T-helper 2 cell treated with Interferon-gamma antibody and Interleukin-4, amounts not matched to agents 5 μg/mL and 100 μg/mL, for 36 hours (primary cell): ENCODE results near the gene AMBN.

ENCODE experiments used
- DNase-seq: peaks from one replicate; pipeline ENCODE4 v3.0.0; 2021; ENCODE audit warnings: low spot score
- H3K27ac Mint-ChIP-seq: one replicate; pipeline ENCODE4 v1.8.0; 2021; ENCODE audit warnings: mild to moderate bottlenecking, mixed read lengths
- H3K27me3 Mint-ChIP-seq: one replicate; pipeline ENCODE4 v1.8.0; 2021; ENCODE audit warnings: low read depth, mixed read lengths
- H3K36me3 Mint-ChIP-seq: one replicate; pipeline ENCODE4 v1.8.0; 2021; ENCODE audit warnings: low read depth, mixed read lengths
- H3K4me1 Mint-ChIP-seq: one replicate; pipeline ENCODE4 v1.8.0; 2021; ENCODE audit warnings: low read depth, mixed read lengths
- H3K4me3 Mint-ChIP-seq: one replicate; pipeline ENCODE4 v1.8.0; 2022; ENCODE audit warnings: mild to moderate bottlenecking, moderate library complexity, mixed read lengths
- H3K9me3 Mint-ChIP-seq: one replicate; pipeline ENCODE4 v1.8.0; 2021; ENCODE audit warnings: mixed read lengths

The AMBN gene, protein sequence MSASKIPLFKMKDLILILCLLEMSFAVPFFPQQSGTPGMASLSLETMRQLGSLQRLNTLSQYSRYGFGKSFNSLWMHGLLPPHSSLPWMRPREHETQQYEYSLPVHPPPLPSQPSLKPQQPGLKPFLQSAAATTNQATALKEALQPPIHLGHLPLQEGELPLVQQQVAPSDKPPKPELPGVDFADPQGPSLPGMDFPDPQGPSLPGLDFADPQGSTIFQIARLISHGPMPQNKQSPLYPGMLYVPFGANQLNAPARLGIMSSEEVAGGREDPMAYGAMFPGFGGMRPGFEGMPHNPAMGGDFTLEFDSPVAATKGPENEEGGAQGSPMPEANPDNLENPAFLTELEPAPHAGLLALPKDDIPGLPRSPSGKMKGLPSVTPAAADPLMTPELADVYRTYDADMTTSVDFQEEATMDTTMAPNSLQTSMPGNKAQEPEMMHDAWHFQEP

DNA sequence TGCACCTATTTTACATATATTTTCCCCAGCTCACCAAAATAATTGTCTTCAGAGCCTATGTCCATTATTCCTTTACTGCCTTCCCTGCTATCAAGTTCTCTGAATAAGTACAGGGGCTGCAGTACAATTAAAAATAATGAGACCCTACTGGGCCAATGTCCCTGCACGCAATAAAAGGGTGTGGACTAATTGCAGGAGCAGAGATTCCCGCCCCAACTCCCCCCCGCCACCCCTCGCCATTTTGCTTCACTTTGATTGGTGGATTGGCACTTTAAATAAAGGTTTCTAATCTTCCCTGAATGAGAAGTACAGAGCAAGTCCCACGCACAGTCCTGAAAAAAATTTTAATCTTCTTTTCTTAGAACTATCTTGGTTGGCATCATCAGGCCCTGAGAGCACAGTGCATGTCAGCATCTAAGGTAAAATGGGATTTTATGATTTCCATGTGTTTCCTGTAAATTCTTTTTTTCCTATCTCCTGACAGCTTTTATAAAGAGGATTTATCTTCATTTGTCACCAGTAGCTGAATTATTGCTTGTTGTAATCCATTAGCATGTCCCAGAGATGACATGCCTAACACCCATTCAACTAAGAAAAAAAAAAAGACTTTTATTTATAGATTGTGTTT, at the start of gene AMBN:
Gene AMBN, plus strand, starts transcription at position 302 of the 628 bp plus-strand sequence. Its CDS starts 103 bp downstream, at position 405.
- no peak within 1 kb of the TSS for H3K27ac Mint-ChIP-seq
- no peaks in the 10 kb centered on the region for H3K27me3 Mint-ChIP-seq
- no peaks in the 10 kb centered on the region for H3K9me3 Mint-ChIP-seq
- no peaks in the 10 kb centered on the region for H3K4me1 Mint-ChIP-seq
- no peaks in the 10 kb centered on the region for H3K36me3 Mint-ChIP-seq
- no peak within 1 kb of the TSS for H3K4me3 Mint-ChIP-seq
- no peak for DNase-seq

DNA sequence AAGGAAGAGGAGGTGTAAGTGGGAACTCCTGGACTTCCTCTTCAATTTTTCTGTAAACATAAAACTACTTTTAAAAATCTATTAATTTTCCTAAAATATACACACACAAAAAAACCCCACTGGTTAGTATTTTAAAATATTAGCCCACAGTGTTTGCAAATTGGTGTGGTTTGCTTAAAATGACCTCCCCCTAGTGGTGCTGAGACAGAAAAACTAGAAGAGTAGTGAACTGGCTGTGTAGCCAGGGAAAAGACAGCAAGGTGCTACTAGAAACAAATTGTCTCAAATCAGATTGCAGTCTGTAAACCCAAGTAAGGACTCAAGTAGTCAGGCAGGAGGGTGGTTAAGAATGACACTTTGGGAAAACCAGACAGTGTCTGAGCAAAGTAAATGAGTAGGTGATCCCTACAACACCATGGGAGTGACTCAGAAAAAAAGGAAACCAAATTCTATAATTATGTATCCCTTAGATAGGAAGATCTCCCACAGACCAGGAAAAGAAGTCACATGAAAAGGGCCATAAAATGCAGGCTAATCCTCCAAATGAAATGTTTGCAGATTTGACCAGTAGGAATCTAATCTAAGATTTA, 47.7 kb upstream of the AMBN start:
- Mint-ChIP-seq H3K27ac (no peak overlapping the region), H3K27me3 (peaks cover 2% of the 10 kb centered on the region), H3K9me3 (no peaks in the 10 kb centered on the region), H3K4me1 (no peaks in the 10 kb centered on the region), H3K4me3 (no peak overlapping the region), H3K36me3 (no peaks in the 10 kb centered on the region)
- no peak for DNase-seq

DNA sequence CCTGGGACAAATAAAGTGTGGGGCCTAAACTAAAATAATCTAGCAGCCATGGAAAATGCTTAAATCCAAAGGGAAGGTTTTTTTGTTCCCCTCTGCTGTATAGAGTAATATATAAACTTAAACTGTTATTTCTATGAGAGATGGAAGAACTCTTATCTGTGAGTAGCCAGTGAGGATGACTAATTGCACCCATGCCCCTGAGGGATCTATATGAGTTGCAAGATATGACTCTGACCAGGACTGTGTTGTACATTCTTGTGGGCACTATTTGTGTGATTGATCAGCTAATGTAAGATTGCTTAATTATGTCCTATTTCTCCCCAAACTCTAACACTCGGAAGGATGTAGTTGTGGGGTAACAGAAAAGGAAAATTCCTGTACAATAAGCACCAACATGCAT, 35.2 kb upstream of the AMBN start:
- peaks cover 4% of the 10 kb centered on the region for H3K4me1 Mint-ChIP-seq
- H3K4me3 Mint-ChIP-seq, result no peak overlapping the region
- H3K9me3 Mint-ChIP-seq, result no peaks in the 10 kb centered on the region
- no peaks in the 10 kb centered on the region for H3K36me3 Mint-ChIP-seq
- H3K27ac Mint-ChIP-seq, result no peak overlapping the region
- no peaks in the 10 kb centered on the region for H3K27me3 Mint-ChIP-seq
- DNase-seq, result no peak

DNA sequence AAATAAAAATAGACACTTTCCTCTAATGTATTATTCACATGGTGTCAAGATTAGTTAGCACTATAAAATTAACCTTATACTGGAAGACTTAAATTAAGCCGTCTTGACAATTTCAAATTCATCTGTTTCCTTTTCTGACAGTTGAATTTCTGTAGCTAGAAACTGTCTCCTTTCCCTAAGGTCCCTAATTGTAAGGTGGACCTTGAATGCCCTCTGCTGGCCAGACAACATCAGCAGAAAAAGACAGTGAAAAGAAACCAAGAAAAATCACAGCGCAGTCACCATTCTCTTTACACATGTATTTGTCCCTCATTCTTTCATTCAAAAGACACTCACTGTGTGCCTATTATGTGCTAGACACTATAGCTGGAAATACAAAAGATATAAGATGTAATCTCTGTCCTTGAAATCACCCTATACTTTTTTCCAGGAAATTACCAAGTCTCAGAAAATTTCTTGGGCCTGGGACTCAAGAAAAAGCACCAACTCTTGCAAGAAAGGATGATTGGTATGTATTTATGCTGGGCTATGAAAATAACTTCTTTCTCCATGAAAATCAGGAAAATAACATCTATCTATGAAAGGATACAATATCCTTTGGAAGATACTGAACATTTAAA, 32.7 kb upstream of the AMBN start:
- H3K9me3 Mint-ChIP-seq, result no peaks in the 10 kb centered on the region
- H3K27ac Mint-ChIP-seq, result no peak overlapping the region
- H3K36me3 Mint-ChIP-seq, result no peaks in the 10 kb centered on the region
- H3K27me3 Mint-ChIP-seq, result no peaks in the 10 kb centered on the region
- no peak for DNase-seq
- peaks cover 4% of the 10 kb centered on the region for H3K4me1 Mint-ChIP-seq
- H3K4me3 Mint-ChIP-seq, result no peak overlapping the region

DNA sequence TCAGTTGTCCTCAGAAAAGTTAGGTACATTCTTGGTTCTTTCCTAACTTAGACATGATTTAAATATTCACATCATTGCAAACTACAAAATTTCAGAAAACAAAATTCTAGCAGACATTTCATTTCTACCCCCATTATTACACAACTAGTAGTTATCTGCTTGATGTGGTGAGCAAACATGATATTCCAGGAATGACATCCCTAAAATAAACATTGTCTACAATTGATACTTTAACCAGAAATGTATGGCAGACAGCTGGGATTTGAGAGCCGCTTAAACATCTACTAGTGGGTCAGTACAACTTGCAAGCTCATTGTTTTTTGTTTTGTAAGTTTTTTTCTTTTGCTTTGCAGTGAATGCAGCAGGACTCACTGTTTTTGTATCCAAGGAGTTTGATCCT, 32.1 kb upstream of the AMBN start:
- no peak for DNase-seq
- H3K27ac Mint-ChIP-seq, result no peak overlapping the region
- H3K4me1 Mint-ChIP-seq, result peaks cover 4% of the 10 kb centered on the region
- no peak overlapping the region for H3K4me3 Mint-ChIP-seq
- H3K27me3 Mint-ChIP-seq, result no peaks in the 10 kb centered on the region
- no peaks in the 10 kb centered on the region for H3K9me3 Mint-ChIP-seq
- no peaks in the 10 kb centered on the region for H3K36me3 Mint-ChIP-seq

DNA sequence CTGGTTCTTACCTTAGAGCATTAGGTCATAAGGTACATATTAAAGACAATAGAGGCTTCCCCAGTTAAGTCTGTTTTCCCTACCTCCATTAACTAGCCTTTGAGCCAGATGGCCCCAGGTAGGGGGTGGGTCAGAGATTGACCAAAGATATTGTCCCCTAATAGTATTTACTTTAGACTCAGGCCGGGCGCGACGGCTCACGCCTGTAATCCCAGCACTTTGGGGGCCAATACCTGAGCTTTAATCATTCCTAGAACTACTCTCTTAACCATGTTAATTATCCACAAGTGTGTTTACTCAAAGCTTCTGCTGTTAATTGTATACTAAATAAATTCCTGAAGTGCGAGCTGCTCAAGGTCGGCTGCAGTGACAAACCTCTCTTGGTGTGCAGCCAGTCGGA, 28.0 kb upstream of the AMBN start:
- Mint-ChIP-seq H3K36me3 (no peaks in the 10 kb centered on the region), H3K27ac (no peak overlapping the region), H3K4me1 (no peaks in the 10 kb centered on the region), H3K9me3 (no peaks in the 10 kb centered on the region), H3K27me3 (no peaks in the 10 kb centered on the region), H3K4me3 (no peak overlapping the region)
- DNase-seq, result no peak

DNA sequence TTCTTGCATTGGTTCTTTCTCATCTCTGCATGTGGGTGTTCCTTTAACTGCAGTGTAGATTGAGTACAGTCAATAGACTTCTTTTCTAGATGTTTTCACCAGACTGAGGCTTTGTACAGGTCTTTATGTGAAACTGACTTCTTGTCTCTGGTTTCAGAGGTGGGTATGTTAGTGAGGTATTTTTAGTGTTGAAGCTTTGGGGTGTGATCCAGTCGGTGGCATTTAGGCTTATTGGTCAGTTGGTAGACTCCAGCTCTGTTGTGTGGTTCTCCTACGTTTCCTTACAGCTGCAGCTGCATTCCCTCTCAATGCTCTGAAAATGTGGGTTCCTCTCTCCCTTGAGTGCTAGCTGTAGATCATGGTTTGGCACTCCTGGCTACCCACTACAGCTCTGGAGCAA, 21.3 kb upstream of the AMBN start:
- Mint-ChIP-seq H3K9me3 (no peaks in the 10 kb centered on the region), H3K4me1 (no peaks in the 10 kb centered on the region), H3K36me3 (no peaks in the 10 kb centered on the region), H3K4me3 (no peak overlapping the region), H3K27me3 (no peaks in the 10 kb centered on the region), H3K27ac (no peak overlapping the region)
- no peak for DNase-seq

DNA sequence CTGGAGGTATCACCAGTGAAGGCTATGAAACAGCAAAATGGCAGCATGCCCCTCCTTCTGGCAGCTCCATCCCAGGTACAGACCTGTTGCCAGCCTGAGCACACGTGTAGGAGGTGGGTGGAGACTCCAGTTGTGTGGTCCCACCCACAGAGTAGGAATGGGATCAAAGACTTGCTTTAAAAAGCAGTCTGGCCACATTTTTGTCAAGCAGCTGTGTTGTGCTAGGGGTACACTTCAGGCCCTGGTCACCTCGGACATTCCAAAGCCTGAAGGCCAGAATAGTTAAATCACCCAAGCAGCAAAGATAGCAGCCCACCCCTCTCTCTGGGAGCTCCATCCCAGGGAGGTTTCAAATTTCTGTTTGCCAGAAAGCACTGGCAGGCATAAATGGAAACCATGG, 20.3 kb upstream of the AMBN start:
- Mint-ChIP-seq H3K4me1 (no peaks in the 10 kb centered on the region), H3K36me3 (no peaks in the 10 kb centered on the region), H3K27me3 (no peaks in the 10 kb centered on the region), H3K4me3 (no peak overlapping the region), H3K9me3 (no peaks in the 10 kb centered on the region), H3K27ac (no peak overlapping the region)
- DNase-seq, result no peak

DNA sequence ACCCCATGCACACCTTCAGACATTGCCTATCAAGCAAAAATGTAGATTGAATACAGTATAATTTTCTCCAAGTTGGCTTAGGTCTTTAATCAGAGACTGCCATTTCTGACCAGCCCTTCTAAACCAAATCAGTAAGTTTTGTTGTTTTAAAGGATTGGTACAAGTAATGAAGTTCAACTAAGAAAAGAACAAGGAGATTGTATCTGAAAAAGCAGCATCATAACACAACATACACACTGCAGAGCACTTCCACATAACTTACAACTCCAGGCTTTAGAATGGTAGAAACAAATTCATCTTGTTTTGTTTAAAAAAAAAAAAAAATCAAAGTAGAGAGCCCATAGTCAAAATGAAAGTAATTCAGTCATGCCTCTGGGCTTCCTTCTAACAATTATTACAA, 16.1 kb upstream of the AMBN start:
- Mint-ChIP-seq H3K9me3 (no peaks in the 10 kb centered on the region), H3K4me1 (no peaks in the 10 kb centered on the region), H3K36me3 (no peaks in the 10 kb centered on the region), H3K4me3 (no peak overlapping the region), H3K27me3 (no peaks in the 10 kb centered on the region), H3K27ac (no peak overlapping the region)
- DNase-seq, result no peak

DNA sequence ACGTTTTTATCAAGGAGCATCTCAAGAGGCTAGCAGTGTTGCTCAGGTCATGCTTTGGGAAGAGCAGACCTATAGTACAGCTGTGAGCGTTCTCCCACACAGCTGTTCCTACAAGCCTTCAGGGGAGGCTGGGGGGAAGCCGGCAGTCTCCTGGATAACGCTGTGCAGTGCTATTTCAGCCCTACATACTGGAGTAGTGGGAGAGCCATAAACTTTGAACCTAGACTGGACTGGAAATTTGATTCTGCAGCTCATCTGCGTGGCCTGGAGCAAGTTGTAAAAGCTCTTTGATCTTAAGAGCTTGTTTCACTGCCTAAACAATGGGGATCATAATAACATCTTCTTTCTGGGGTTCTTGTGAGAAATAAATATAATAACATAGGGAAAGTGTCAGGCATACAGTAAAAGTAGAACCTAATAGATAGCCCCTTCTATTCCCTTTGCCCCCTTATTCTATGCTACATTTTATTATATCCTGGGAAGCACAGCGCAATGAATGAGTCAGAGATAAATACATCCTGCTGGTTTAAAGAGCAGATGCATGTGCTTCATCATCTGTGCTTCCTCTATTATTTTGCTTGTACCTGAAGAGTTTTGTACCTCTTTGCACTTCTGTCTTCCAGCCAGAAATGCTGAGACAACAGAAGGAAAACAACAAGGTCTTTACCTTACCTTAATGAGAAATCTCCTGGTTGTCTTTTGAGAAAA, 14.7 kb upstream of the AMBN start:
- Mint-ChIP-seq H3K4me1 (no peaks in the 10 kb centered on the region), H3K9me3 (no peaks in the 10 kb centered on the region), H3K27me3 (no peaks in the 10 kb centered on the region), H3K27ac (no peak overlapping the region), H3K36me3 (no peaks in the 10 kb centered on the region), H3K4me3 (no peak overlapping the region)
- DNase-seq, result no peak

DNA sequence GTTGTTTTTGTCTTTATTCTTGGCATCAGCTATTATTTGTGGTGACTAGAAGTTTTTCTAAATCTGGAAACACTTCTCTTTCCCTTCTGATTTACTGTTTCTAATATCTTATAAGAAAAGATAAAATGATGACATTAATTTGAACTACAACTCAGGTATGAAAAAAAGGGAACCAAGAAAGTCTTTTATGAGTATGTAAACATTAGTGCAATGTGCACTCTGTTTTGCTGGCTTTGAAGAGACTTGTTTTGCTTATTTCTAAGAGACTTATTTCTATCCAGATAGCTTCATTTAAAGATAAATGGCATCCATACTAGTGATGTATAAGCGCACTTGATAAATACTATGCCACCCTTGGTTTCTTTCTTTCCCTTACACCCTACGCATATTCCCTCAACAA, 10.1 kb upstream of the AMBN start:
- H3K9me3 Mint-ChIP-seq, result no peaks in the 10 kb centered on the region
- no peaks in the 10 kb centered on the region for H3K4me1 Mint-ChIP-seq

DNA sequence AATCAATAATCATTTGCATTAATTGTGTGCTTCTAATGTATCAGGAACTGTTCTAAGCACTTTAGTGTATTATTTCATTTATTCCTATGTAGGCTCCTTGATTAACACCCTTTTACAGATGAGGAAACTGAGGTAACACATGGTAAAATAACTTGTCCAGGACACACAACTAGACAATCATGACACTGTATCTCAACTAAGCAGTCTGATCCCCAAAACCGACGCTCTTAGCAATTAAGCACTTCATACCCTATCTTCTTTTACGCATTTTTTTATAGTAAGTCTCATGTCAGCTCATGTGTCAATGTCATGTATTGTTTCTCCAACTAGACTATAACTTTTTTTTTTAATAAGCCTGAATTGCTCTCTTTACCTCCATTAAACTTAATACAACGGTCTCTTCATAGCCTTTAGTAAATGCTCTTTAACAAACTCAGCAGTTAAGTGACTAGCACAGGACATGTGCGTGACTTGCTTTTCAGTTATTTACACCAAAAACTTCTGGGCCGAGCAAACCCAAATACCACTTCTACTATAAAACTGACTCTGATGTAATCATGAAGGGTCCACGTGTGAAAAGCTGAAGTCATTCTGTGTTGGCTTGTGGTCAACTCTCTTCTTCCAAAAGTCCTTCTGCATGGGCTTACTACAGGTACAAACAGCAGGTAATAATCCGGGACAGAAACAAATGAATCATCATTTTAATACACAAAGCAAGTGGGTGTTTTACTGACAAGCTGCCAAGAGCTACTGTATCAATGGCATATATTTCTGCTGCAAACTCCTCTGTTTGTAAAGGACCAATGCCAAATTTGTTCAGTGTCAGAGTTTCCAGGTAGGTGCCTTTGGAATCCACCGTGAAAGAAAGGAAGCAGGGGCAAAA, 7.9 kb upstream of the AMBN start:
- no peak for DNase-seq
- Mint-ChIP-seq H3K9me3 (no peaks in the 10 kb centered on the region), H3K36me3 (no peaks in the 10 kb centered on the region), H3K27me3 (no peaks in the 10 kb centered on the region), H3K27ac (no peak overlapping the region), H3K4me3 (no peak overlapping the region), H3K4me1 (no peaks in the 10 kb centered on the region)

More for the DNA sequence above, 10.1 kb upstream of the AMBN start:
- Mint-ChIP-seq H3K27ac (no peak overlapping the region), H3K27me3 (no peaks in the 10 kb centered on the region), H3K4me3 (no peak overlapping the region), H3K36me3 (no peaks in the 10 kb centered on the region)
- no peak for DNase-seq

DNA sequence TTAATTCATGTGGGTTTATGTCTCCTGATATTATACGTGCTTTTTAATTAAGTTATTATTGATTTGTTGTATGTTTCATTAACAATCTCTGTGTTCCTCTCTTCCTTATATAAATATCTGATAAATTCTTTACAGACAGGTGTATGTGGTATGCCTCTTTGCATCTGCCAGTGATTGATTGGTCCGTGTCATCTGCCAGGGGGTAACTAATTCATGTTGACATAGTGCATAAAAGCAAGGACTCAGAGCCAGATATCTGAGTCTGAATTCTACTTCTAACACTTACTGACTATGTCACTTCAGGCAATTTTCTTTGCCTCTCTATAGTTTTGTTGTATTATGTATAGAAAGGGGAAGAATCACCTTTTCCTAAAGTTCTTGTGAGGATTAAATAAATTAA, 5.2 kb upstream of the AMBN start:
- Mint-ChIP-seq H3K9me3 (no peaks in the 10 kb centered on the region), H3K36me3 (no peaks in the 10 kb centered on the region), H3K27me3 (no peaks in the 10 kb centered on the region), H3K4me1 (no peaks in the 10 kb centered on the region), H3K27ac (no peak overlapping the region), H3K4me3 (no peak overlapping the region)
- DNase-seq, result no peak
